Pancreas (tissue), 10 donors: ENCODE measurements around the gene SCUBE3. TPM values are rescaled to one million over a fixed set of nuclear protein-coding genes. Genes with fewer than 3 reads are reported as not detected.
A peak's percentile ranks its signal among the peaks of the same experiment; 100 is the strongest.

Experiments used
- ATAC-seq, 4 donors: fragments of 200-7000 bp; cut with Tn5 transposase; one replicate each; pipeline versions ENCODE4 v1.8.0 to v1.9.1; 2020; ENCODE audit warnings: mild to moderate bottlenecking in 4 of 4, moderate library complexity in 4 of 4
- DNase-seq, 6 donors: peaks; one replicate each; pipeline ENCODE4 v3.0.0-alpha.2; 2020
- FAIRE-seq: peaks from 2 replicates; lab custom pipeline; 2012; peaks lifted over from hg19 to GRCh38; lab: Jason Lieb, UNC
- H3K27ac ChIP-seq, 4 donors: fragments of 200-600 bp; sonication (generic); 1 replicate in 3 of 4; 2 replicates in 1 of 4; pipeline versions ENCODE4 v1.5.0 to v1.8.0; 2020
- H3K27me3 ChIP-seq, 4 donors: fragments of 200-600 bp; one replicate each; pipeline ENCODE4 v1.8.0; 2021
- H3K36me3 ChIP-seq, 3 donors: fragments of 200-600 bp; sonication (generic) in 1 of 3; one replicate each; pipeline versions ENCODE4 v1.5.0 to v1.8.0; 2020 to 2021
- H3K4me1 ChIP-seq, 3 donors: fragments of 200-600 bp; one replicate each; pipeline ENCODE4 v1.8.0; 2021
- H3K4me3 ChIP-seq, 4 donors: fragments of 200-600 bp; sonication (generic) in 2 of 4; one replicate each; pipeline versions ENCODE4 v1.5.0 to v1.8.0; 2020 to 2021
- H3K9me3 ChIP-seq, 4 donors: fragments of 200-600 bp; one replicate each; pipeline ENCODE4 v1.8.0; 2021
- WGBS, 2 donors: extraction: QIAGEN DNeasy Blood & Tissue Kit; methylation state at CpG; one replicate each; pipeline ENCODE4 v1.1.7; 2013; 5-methylcytosine and 5-hydroxymethylcytosine counted together
- intact Hi-C, 3 donors: fragments of 100-400 bp; cut with DNase I; formaldehyde crosslinking; loops; one replicate each; pipeline versions ENCODE4 v1.11.1 to v1.14.2; 2022
- polyA plus RNA-seq, 2 donors: library from polyadenylated mRNA; stranded (reverse); fragments of 200-250 nt; gene quantifications; one replicate each; pipeline ENCODE4 v1.2.3, GENCODE V29; 2013
- total RNA-seq, 6 donors: library from RNA; stranded (reverse); fragmentation: NEBNext Ultra II Directional in 4 of 6; extraction: Animal tissue kit (Norgen Biotek cat#: 25700) in 4 of 6; gene quantifications; one replicate each; pipeline versions ENCODE4 v1.2.1 to v1.2.4, GENCODE V29; 2021 to 2023
- TF ChIP-seq, protein P1 (sequence below), 4 donors: fragments of 200-600 bp; sonication (generic) in 3 of 4; IDR thresholded peaks; one replicate each; pipeline versions ENCODE4 v1.5.0 to v1.8.0; 2021; ENCODE audit warnings: antibody characterized with exemption in 4 of 4
- donor health status: healthy with polysubstance abuse.
- donor health status: DM: no; HTN: no; CAD: no; lungs with moderate emphysema.
- donor health status: DM: no; HTN: no; CAD: no.
- donor health status: control.
- donor health status: control.
- donor health status: Bipolar disorder and iron deficiency.
- donor health status: DM: yes; HTN: yes; CAD: no.
- donor health status: DM: no; HTN: no; CAD: no.
- donor health status: DM: no; HTN: no; CAD: no.
- donor health status: DM: yes; HTN: yes; CAD: no.

Gene SCUBE3
- total RNA-seq (under 1 TPM in 5 of 6 donors, not detected in 1; 0.03 to 0.12 (median 0.03) TPM), polyA plus RNA-seq (under 1 TPM; 0.02 to 0.15 TPM)

DNA sequence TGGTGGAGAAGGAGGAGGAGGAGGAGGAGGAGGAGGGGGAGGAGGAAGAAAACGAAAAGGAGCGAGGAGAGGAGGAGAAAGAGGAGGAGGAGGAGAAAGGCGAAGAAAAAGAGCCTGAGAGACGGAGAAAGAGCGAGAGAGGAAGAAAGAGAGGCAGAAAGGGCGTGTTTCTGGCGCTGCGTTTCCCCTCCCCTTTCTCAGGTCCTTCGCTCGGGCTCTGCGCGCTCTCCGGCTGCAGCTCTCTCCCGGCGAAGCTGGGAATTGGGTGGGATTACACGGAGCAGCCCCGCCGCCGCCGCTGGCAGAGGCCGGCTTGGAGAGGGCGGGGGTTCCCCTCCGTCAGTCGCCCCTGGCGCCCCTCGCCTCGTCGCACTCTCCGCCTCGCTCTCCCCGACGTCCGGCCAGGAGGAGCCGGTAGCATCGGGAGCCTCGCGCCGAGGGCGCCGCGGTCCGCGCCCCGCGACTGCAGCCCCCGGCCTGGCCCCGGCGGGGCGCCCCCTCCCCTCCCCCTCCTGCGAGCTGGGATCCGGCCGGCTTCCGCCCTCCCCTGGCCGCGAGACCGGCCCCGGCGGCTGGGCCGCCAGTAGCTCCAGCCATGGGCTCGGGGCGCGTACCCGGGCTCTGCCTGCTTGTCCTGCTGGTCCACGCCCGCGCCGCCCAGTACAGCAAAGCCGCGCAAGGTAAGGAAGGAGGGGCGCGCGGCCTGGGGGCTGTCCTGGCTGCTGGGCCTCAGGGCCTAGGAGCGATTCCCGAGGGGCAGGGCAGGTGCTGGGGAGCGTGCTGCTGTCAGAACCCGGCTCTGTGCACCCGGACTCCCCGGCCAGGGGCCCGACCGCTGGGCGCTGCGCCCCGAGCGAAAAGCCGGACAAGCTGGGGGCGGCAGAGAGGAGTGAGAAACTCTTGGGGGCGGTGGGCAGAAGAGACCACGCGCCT is at the start of gene SCUBE3:
SCUBE3 (plus strand) TSS at position 133 of the 933 bp plus-strand sequence; CDS start at position 596, 463 bp downstream.
- H3K9me3 ChIP-seq: no peaks in the 10 kb centered on the region
- no peaks in the 10 kb centered on the region for H3K36me3 ChIP-seq
- H3K27ac ChIP-seq: no peak within 1 kb of the TSS
- peak within 1 kb of the TSS in 3 of 4 donors; percentile 17 to 55 (median 34) for H3K4me3 ChIP-seq
- WGBS, 2 donors: 1 to 2% methylated on average over 59 to 89 of the region's 89 CpGs
- peak in 4 of 6 donors; percentile 14 to 76 (median 52) for DNase-seq
- no peak for FAIRE-seq
- H3K27me3 ChIP-seq: peaks cover 0 to 11% (median 0%) of the 10 kb centered on the region in 4 donors
- TF ChIP-seq, protein P1, sequence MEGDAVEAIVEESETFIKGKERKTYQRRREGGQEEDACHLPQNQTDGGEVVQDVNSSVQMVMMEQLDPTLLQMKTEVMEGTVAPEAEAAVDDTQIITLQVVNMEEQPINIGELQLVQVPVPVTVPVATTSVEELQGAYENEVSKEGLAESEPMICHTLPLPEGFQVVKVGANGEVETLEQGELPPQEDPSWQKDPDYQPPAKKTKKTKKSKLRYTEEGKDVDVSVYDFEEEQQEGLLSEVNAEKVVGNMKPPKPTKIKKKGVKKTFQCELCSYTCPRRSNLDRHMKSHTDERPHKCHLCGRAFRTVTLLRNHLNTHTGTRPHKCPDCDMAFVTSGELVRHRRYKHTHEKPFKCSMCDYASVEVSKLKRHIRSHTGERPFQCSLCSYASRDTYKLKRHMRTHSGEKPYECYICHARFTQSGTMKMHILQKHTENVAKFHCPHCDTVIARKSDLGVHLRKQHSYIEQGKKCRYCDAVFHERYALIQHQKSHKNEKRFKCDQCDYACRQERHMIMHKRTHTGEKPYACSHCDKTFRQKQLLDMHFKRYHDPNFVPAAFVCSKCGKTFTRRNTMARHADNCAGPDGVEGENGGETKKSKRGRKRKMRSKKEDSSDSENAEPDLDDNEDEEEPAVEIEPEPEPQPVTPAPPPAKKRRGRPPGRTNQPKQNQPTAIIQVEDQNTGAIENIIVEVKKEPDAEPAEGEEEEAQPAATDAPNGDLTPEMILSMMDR (IDR thresholded peaks at IDR 0.05): no peak
- H3K4me1 ChIP-seq: peaks cover 0 to 7% (median 0%) of the 10 kb centered on the region in 3 donors
- intact Hi-C loops: no loop called here
- peak in 3 of 4 donors; percentile 62 to 74 (median 74) for ATAC-seq

GRCh38 chr6:35164277-35164676 is 49.5 kb upstream of the SCUBE3 start:
- TF ChIP-seq, protein P1 (IDR thresholded peaks at IDR 0.05): no peak
- no peak for FAIRE-seq
- Histone ChIP-seq H3K36me3 (no peaks in the 10 kb centered on the region), H3K9me3 (no peaks in the 10 kb centered on the region), H3K27ac (no peak overlapping the region), H3K27me3 (no peaks in the 10 kb centered on the region), H3K4me1 (peaks cover 0 to 26% (median 4%) of the 10 kb centered on the region in 3 donors), H3K4me3 (no peak overlapping the region)
- no peak for DNase-seq
- 81 to 85% methylated on average over 6 of the region's 6 CpGs for WGBS, 2 donors
- no peak for ATAC-seq
- intact Hi-C loops: no loop called here

GRCh38 chr6:35164868-35165267 is 48.9 kb upstream of the SCUBE3 start:
- no peaks in the 10 kb centered on the region for H3K27me3 ChIP-seq
- H3K36me3 ChIP-seq: no peaks in the 10 kb centered on the region
- DNase-seq (no peak), ATAC-seq (no peak), FAIRE-seq (no peak)
- no peaks in the 10 kb centered on the region for H3K9me3 ChIP-seq
- H3K4me1 ChIP-seq: peaks cover 0 to 26% (median 4%) of the 10 kb centered on the region in 3 donors
- H3K27ac ChIP-seq: peak overlapping the region in 2 of 4 donors; percentile 76 to 87
- H3K4me3 ChIP-seq: no peak overlapping the region
- intact Hi-C loops: no loop called here
- 96% methylated on average over 4 of the region's 4 CpGs for WGBS, 2 donors
- TF ChIP-seq, protein P1 (IDR thresholded peaks at IDR 0.05): no peak

GRCh38 chr6:35165630-35166071 is 48.1 kb upstream of the SCUBE3 start:
- no peak for FAIRE-seq
- Histone ChIP-seq H3K9me3 (no peaks in the 10 kb centered on the region), H3K27me3 (no peaks in the 10 kb centered on the region), H3K4me3 (no peak overlapping the region), H3K36me3 (no peaks in the 10 kb centered on the region), H3K4me1 (peaks cover 0 to 26% (median 4%) of the 10 kb centered on the region in 3 donors), H3K27ac (peak overlapping the region in 2 of 4 donors; percentile 76 to 87)
- peak; percentile 86 to 96 (median 94) for ATAC-seq
- 74 to 79% methylated on average over 2 of the region's 2 CpGs for WGBS, 2 donors
- peak in 3 of 6 donors; percentile 30 to 52 (median 33) for DNase-seq
- intact Hi-C loops: no loop called here
- TF ChIP-seq, protein P1 (IDR thresholded peaks at IDR 0.05): no peak
